ENCODE results near the gene ARHGAP6.
"Not testable (repeated sequence)": the region's sequence is repeated elsewhere in the genome, so short reads cannot be mapped to it uniquely, and the experiment has no call there.

ARHGAP6 gene

GRCh38 chrX:11580789-11581188 lies 84.9 kb downstream of the ARHGAP6 start:
- Histone ChIP-seq H3K9me3 (ENCODE audit: control insufficient read depth in 5 of 5, low read length in 5 of 5) (no peaks in the 10 kb centered on the region), H3K4me1 (ENCODE audit: control insufficient read depth in 5 of 5, insufficient read depth in 5 of 5, low read length in 5 of 5) (no peaks in the 10 kb centered on the region), H3K9ac (ENCODE audit: low read length in 5 of 5) (no peak overlapping the region), H3K27ac (ENCODE audit: low read depth, low read length) (no peak overlapping the region), H3K27me3 (ENCODE audit: control insufficient read depth in 5 of 5, insufficient read depth in 4 of 5, low read length in 5 of 5) (no peaks in the 10 kb centered on the region), H3K36me3 (ENCODE audit: control insufficient read depth in 5 of 5, insufficient read depth in 5 of 5, low read length in 5 of 5) (no peaks in the 10 kb centered on the region), H3K4me3 (ENCODE audit: low read depth in 1 of 5, low read length in 5 of 5) (no peak overlapping the region)

GRCh38 chrX:11579636-11580600 lies 85.8 kb downstream of the ARHGAP6 start:
- Histone ChIP-seq H3K27ac (ENCODE audit: low read depth, low read length) (no peak overlapping the region), H3K9me3 (ENCODE audit: control insufficient read depth in 5 of 5, low read length in 5 of 5) (no peaks in the 10 kb centered on the region)

GRCh38 chrX:11578301-11578700 lies 87.4 kb downstream of the ARHGAP6 start:
- H3K9ac ChIP-seq (ENCODE audit: low read length in 5 of 5); H3K4me3 ChIP-seq (ENCODE audit: low read depth in 1 of 5, low read length in 5 of 5); H3K27ac ChIP-seq (ENCODE audit: low read depth, low read length); H3K36me3 ChIP-seq (ENCODE audit: control insufficient read depth in 5 of 5, insufficient read depth in 5 of 5, low read length in 5 of 5); H3K27me3 ChIP-seq (ENCODE audit: control insufficient read depth in 5 of 5, insufficient read depth in 4 of 5, low read length in 5 of 5); H3K9me3 ChIP-seq (ENCODE audit: control insufficient read depth in 5 of 5, low read length in 5 of 5); H3K4me1 ChIP-seq (ENCODE audit: control insufficient read depth in 5 of 5, insufficient read depth in 5 of 5, low read length in 5 of 5): not testable (repeated sequence)

More at GRCh38 chrX:11579636-11580600, 85.8 kb downstream of the ARHGAP6 start:
- no peaks in the 10 kb centered on the region for H3K4me1 ChIP-seq (ENCODE audit: control insufficient read depth in 5 of 5, insufficient read depth in 5 of 5, low read length in 5 of 5)
- no peak overlapping the region for H3K4me3 ChIP-seq (ENCODE audit: low read depth in 1 of 5, low read length in 5 of 5)
- no peaks in the 10 kb centered on the region for H3K27me3 ChIP-seq (ENCODE audit: control insufficient read depth in 5 of 5, insufficient read depth in 4 of 5, low read length in 5 of 5)
- no peak overlapping the region for H3K9ac ChIP-seq (ENCODE audit: low read length in 5 of 5)
- no peaks in the 10 kb centered on the region for H3K36me3 ChIP-seq (ENCODE audit: control insufficient read depth in 5 of 5, insufficient read depth in 5 of 5, low read length in 5 of 5)

GRCh38 chrX:11577603-11578002 lies 88.1 kb downstream of the ARHGAP6 start:
- no peaks in the 10 kb centered on the region for H3K4me1 ChIP-seq (ENCODE audit: control insufficient read depth in 5 of 5, insufficient read depth in 5 of 5, low read length in 5 of 5)
- H3K36me3 ChIP-seq (ENCODE audit: control insufficient read depth in 5 of 5, insufficient read depth in 5 of 5, low read length in 5 of 5), result no peaks in the 10 kb centered on the region
- no peak overlapping the region for H3K4me3 ChIP-seq (ENCODE audit: low read depth in 1 of 5, low read length in 5 of 5)
- no peak overlapping the region for H3K9ac ChIP-seq (ENCODE audit: low read length in 5 of 5)
- H3K9me3 ChIP-seq (ENCODE audit: control insufficient read depth in 5 of 5, low read length in 5 of 5), result no peaks in the 10 kb centered on the region
- H3K27ac ChIP-seq (ENCODE audit: low read depth, low read length), result no peak overlapping the region
- H3K27me3 ChIP-seq (ENCODE audit: control insufficient read depth in 5 of 5, insufficient read depth in 4 of 5, low read length in 5 of 5), result no peaks in the 10 kb centered on the region

GRCh38 chrX:11575332-11575731 lies 90.4 kb downstream of the ARHGAP6 start:
- no peaks in the 10 kb centered on the region for H3K9me3 ChIP-seq (ENCODE audit: control insufficient read depth in 5 of 5, low read length in 5 of 5)
- no peaks in the 10 kb centered on the region for H3K27me3 ChIP-seq (ENCODE audit: control insufficient read depth in 5 of 5, insufficient read depth in 4 of 5, low read length in 5 of 5)
- no peaks in the 10 kb centered on the region for H3K36me3 ChIP-seq (ENCODE audit: control insufficient read depth in 5 of 5, insufficient read depth in 5 of 5, low read length in 5 of 5)
- H3K27ac ChIP-seq (ENCODE audit: low read depth, low read length), result no peak overlapping the region
- no peak overlapping the region for H3K9ac ChIP-seq (ENCODE audit: low read length in 5 of 5)
- H3K4me1 ChIP-seq (ENCODE audit: control insufficient read depth in 5 of 5, insufficient read depth in 5 of 5, low read length in 5 of 5), result no peaks in the 10 kb centered on the region
- no peak overlapping the region for H3K4me3 ChIP-seq (ENCODE audit: low read depth in 1 of 5, low read length in 5 of 5)

- no peaks in the 10 kb centered on the region for H3K9me3 ChIP-seq (ENCODE audit: control insufficient read depth in 5 of 5, low read length in 5 of 5)
- H3K9ac ChIP-seq (ENCODE audit: low read length in 5 of 5), result no peak overlapping the region
- peaks cover 0 to 6% (median 3%) of the 10 kb centered on the region in 5 donors for H3K27me3 ChIP-seq (ENCODE audit: control insufficient read depth in 5 of 5, insufficient read depth in 4 of 5, low read length in 5 of 5)
- H3K36me3 ChIP-seq (ENCODE audit: control insufficient read depth in 5 of 5, insufficient read depth in 5 of 5, low read length in 5 of 5), result no peaks in the 10 kb centered on the region
- no peak overlapping the region for H3K4me3 ChIP-seq (ENCODE audit: low read depth in 1 of 5, low read length in 5 of 5)
- H3K4me1 ChIP-seq (ENCODE audit: control insufficient read depth in 5 of 5, insufficient read depth in 5 of 5, low read length in 5 of 5), result no peaks in the 10 kb centered on the region
- H3K27ac ChIP-seq (ENCODE audit: low read depth, low read length), result no peak overlapping the region
These were observed 98.0 kb downstream of the ARHGAP6 start for GRCh38 chrX:11567528-11568220.

- no peak overlapping the region for H3K9ac ChIP-seq (ENCODE audit: low read length in 5 of 5)
- no peak overlapping the region for H3K27ac ChIP-seq (ENCODE audit: low read depth, low read length)
- H3K4me1 ChIP-seq (ENCODE audit: control insufficient read depth in 5 of 5, insufficient read depth in 5 of 5, low read length in 5 of 5), result no peaks in the 10 kb centered on the region
- no peak overlapping the region for H3K4me3 ChIP-seq (ENCODE audit: low read depth in 1 of 5, low read length in 5 of 5)
- no peaks in the 10 kb centered on the region for H3K9me3 ChIP-seq (ENCODE audit: control insufficient read depth in 5 of 5, low read length in 5 of 5)
- peaks cover 0 to 6% (median 3%) of the 10 kb centered on the region in 5 donors for H3K27me3 ChIP-seq (ENCODE audit: control insufficient read depth in 5 of 5, insufficient read depth in 4 of 5, low read length in 5 of 5)
- no peaks in the 10 kb centered on the region for H3K36me3 ChIP-seq (ENCODE audit: control insufficient read depth in 5 of 5, insufficient read depth in 5 of 5, low read length in 5 of 5)
These were observed 98.9 kb downstream of the ARHGAP6 start for GRCh38 chrX:11566789-11567188.

- Histone ChIP-seq H3K4me3 (ENCODE audit: low read depth in 1 of 5, low read length in 5 of 5) (no peak overlapping the region), H3K27me3 (ENCODE audit: control insufficient read depth in 5 of 5, insufficient read depth in 4 of 5, low read length in 5 of 5) (peaks cover 0 to 6% (median 3%) of the 10 kb centered on the region in 5 donors), H3K9me3 (ENCODE audit: control insufficient read depth in 5 of 5, low read length in 5 of 5) (no peaks in the 10 kb centered on the region), H3K36me3 (ENCODE audit: control insufficient read depth in 5 of 5, insufficient read depth in 5 of 5, low read length in 5 of 5) (no peaks in the 10 kb centered on the region), H3K9ac (ENCODE audit: low read length in 5 of 5) (no peak overlapping the region), H3K27ac (ENCODE audit: low read depth, low read length) (no peak overlapping the region), H3K4me1 (ENCODE audit: control insufficient read depth in 5 of 5, insufficient read depth in 5 of 5, low read length in 5 of 5) (no peaks in the 10 kb centered on the region)
These were observed 99.5 kb downstream of the ARHGAP6 start for GRCh38 chrX:11566173-11566572.

- Histone ChIP-seq H3K9ac (ENCODE audit: low read length in 5 of 5) (no peak overlapping the region), H3K36me3 (ENCODE audit: control insufficient read depth in 5 of 5, insufficient read depth in 5 of 5, low read length in 5 of 5) (no peaks in the 10 kb centered on the region), H3K27ac (ENCODE audit: low read depth, low read length) (no peak overlapping the region), H3K4me3 (ENCODE audit: low read depth in 1 of 5, low read length in 5 of 5) (no peak overlapping the region), H3K27me3 (ENCODE audit: control insufficient read depth in 5 of 5, insufficient read depth in 4 of 5, low read length in 5 of 5) (peaks cover 0 to 8% (median 3%) of the 10 kb centered on the region in 5 donors), H3K4me1 (ENCODE audit: control insufficient read depth in 5 of 5, insufficient read depth in 5 of 5, low read length in 5 of 5) (no peaks in the 10 kb centered on the region), H3K9me3 (ENCODE audit: control insufficient read depth in 5 of 5, low read length in 5 of 5) (no peaks in the 10 kb centered on the region)
These were observed 101.2 kb downstream of the ARHGAP6 start for GRCh38 chrX:11564546-11564945.

GRCh38 chrX:11562570-11562969 lies 103.2 kb downstream of the ARHGAP6 start:
- H3K36me3 ChIP-seq (ENCODE audit: control insufficient read depth in 5 of 5, insufficient read depth in 5 of 5, low read length in 5 of 5), result no peaks in the 10 kb centered on the region

More at GRCh38 chrX:11562570-11562969, 103.2 kb downstream of the ARHGAP6 start:
- H3K4me3 ChIP-seq (ENCODE audit: low read depth in 1 of 5, low read length in 5 of 5), result no peak overlapping the region
- no peak overlapping the region for H3K9ac ChIP-seq (ENCODE audit: low read length in 5 of 5)
- H3K9me3 ChIP-seq (ENCODE audit: control insufficient read depth in 5 of 5, low read length in 5 of 5), result no peaks in the 10 kb centered on the region
- H3K27me3 ChIP-seq (ENCODE audit: control insufficient read depth in 5 of 5, insufficient read depth in 4 of 5, low read length in 5 of 5), result peaks cover 0 to 7% (median 0%) of the 10 kb centered on the region in 5 donors
- no peaks in the 10 kb centered on the region for H3K4me1 ChIP-seq (ENCODE audit: control insufficient read depth in 5 of 5, insufficient read depth in 5 of 5, low read length in 5 of 5)
- no peak overlapping the region for H3K27ac ChIP-seq (ENCODE audit: low read depth, low read length)
